ENCODE measurements around the gene TMEM94. TPM values are rescaled to one million over a fixed set of nuclear protein-coding genes. Genes with fewer than 3 reads are reported as not detected.

The TMEM94 gene
- total RNA-seq, 1 donor from 2014 or later: 86.8 TPM

DNA sequence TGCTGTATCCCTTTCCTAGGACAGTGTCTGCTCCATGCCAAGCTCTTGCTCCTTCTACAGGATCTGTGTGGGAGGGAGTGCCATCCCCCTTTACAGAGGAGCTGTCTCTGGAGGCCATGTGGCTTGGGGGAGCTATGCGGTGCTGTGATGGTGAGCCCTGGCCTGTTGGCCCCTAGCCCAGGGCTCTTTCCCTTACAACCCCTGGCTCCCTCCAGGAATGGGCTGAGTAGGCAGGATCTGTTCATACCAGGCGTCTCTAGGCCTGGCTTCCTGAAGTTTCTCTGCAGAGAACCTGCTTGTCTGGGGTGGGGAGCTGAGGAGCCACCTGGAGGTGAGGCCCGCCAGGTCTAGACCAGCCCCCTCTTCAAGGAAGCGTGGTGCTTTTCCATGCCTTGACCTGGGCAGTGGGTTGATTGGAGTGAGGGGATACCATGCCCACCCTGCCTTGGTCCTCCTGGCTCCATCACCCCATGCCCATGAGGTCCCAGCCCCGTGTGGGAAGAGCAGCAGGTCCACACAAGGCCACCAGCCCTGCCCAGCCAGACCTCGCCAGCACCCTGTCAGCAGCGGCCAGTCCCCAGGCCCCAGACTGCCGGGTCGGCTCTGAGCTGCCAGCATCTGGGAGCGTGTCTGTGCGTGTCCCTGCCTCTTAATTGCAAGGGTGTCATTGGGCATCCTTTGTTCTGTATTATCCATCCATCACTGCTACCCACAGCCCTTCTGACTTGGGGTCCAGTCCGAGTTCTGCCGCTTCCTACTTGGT, 83.7 kb downstream of the TMEM94 start:
- intact Hi-C loops (cut with DNase I): no loop called here
- DNase-seq (ENCODE audit: low spot score) (no peak), ATAC-seq (no peak)

DNA sequence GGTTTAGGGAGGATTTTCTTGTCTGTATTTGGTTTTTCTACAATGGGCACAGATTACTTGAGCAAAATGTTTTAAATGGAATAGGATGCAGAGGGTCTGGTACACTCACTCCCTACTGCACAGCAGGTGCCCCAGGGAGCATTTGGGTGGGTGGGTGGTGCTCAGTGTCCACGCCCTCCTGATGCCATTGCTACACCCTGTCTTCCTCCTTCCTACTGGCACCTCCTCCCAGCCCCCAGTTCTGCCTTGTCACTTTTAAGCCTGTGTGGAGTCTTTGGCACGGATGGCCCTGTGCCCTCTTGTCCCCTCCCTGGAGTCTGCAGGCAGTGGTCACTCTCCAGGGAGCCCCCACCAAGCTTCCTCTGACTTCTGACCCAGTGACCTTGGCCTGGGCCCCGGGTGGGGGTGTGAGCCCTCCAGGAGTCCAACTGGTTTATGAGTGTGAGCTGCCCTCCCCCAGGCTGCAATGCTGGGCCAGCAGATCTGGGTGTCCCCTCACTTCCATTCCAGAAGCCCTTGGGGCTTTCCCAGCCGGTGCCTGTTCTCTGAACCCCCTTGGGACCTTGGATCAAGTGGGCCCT, 84.6 kb downstream of the TMEM94 start:
- ATAC-seq: no peak
- intact Hi-C loops (cut with DNase I): no loop called here
- DNase-seq (ENCODE audit: low spot score): no peak

- intact Hi-C loops (cut with DNase I): no loop called here
- no peak for ATAC-seq
- no peak for DNase-seq (ENCODE audit: low spot score)
Measured at GRCh38 chr17:75542229-75542628, 85.8 kb downstream of the TMEM94 start.

GRCh38 chr17:75542728-75543336, 86.4 kb downstream of the TMEM94 start:
- DNase-seq (ENCODE audit: low spot score) (no peak), ATAC-seq (no peak)
- intact Hi-C loops (cut with DNase I): no loop called here

DNA sequence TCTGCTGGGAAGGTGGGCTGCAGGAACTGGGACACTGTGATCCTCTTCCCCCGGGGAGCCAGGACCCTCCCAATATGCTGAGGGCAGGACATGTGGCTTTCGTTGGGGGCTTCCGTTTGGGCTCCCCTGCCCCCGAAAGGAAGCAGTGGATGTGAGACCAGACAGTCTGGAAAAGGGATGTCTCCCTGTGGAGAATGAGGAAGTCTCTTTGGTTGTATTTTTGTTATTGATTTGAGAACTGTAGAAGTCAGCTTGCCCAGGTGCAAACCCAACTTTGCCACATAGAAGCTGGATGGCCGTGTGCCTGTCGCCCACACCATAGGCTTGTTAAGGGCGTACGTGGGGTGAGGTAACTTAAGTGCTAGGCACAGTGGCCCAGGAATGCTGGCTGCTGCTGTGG, 87.8 kb downstream of the TMEM94 start:
- no peak for ATAC-seq
- DNase-seq (ENCODE audit: low spot score): no peak
- intact Hi-C loops (cut with DNase I): no loop called here

DNA sequence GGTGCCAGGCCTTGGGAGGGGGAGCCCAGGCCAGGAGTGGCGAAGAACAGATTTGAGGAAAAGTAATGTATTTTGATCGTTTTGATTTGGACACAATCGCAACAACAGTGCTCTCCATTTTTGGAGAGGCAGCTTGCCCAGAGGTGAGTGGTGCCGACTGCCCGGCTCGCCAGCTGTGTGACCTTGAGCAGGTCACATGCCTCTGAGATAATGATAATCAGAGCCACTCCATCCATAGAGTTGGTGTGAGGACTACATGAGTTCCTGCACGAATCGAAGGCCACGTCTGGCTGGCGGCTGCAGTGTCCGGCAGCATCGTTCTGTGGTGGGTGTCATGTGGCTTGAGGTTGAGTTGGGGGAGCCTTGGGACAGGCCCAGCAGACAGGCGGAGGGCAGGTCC, 89.7 kb downstream of the TMEM94 start:
- intact Hi-C loops (cut with DNase I): no loop called here
- no peak for ATAC-seq
- no peak for DNase-seq (ENCODE audit: low spot score)

DNA sequence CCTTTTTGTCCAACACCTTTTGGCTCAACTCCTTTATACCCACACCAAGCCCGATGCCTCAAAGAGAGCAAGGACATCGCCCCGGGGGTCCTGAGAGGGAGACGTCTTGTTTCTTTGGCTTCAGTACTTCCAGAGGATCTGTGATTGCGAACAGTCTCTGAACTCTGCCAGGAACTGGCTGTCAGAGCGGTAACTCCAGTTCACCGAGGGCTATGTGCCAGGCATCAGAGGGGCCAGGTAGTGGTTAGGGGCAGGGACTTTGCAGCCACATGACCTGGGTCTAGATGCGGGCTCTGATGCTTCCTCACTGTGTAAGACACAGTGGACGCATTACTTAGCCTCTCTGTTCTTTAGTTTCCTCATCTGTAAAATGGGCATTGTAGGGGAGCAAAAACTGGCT, 90.7 kb downstream of the TMEM94 start:
- DNase-seq (ENCODE audit: low spot score) (no peak), ATAC-seq (no peak)
- intact Hi-C loops (cut with DNase I): no loop called here

DNA sequence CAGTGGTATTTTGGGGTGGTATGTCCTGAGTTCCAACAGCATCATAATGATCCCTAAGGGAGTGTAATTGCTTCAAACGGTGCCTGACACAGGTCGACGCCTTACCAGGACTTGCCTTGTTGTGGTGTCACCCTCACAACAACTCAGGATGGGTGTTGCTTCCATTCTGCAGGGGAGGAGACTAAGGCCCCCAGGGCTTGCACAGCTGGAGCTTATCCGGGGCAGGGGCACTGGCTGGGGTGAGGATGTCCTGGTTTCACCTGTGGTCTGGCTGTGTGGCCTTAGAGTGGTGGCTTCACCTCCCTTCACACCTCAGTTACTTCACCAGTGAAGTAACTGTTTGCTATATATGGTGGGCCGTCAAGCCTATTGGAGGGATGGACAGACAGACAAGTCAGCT, 92.4 kb downstream of the TMEM94 start:
- intact Hi-C loops (cut with DNase I): no loop called here
- DNase-seq (ENCODE audit: low spot score): no peak
- no peak for ATAC-seq

Small RNA genes lying within 50 kb of the gene (microRNA-seq; reads per million reads assigned to microRNA genes)
- not detected for gene MIR6785

Other genes with a start within 250 kb of the TMEM94 start
- gene GGA3, start 195.0 kb upstream of the TMEM94 start, total RNA-seq: 75.0 TPM
- gene MRPS7, start 194.8 kb upstream of the TMEM94 start, total RNA-seq: 21.8 TPM
- 26.2 TPM for gene MIF4GD, start 185.4 kb upstream of the TMEM94 start, total RNA-seq
- gene SLC25A19, start 167.2 kb upstream of the TMEM94 start, total RNA-seq: 22.5 TPM
- 90.4 TPM for gene GRB2, start 51.0 kb upstream of the TMEM94 start, total RNA-seq
- gene CASKIN2, start 58.9 kb downstream of the TMEM94 start, total RNA-seq: 127 TPM
- gene TSEN54, start 59.9 kb downstream of the TMEM94 start, total RNA-seq: 26.1 TPM
- gene LLGL2, start 69.1 kb downstream of the TMEM94 start, total RNA-seq: 11.0 TPM
- gene MYO15B, start 131.2 kb downstream of the TMEM94 start, total RNA-seq: 336 TPM
- gene SMIM5, start 176.8 kb downstream of the TMEM94 start, total RNA-seq: 12.5 TPM
- gene RECQL5, start 210.5 kb downstream of the TMEM94 start, total RNA-seq: 35.2 TPM
- 107 TPM for gene SAP30BP, start 210.7 kb downstream of the TMEM94 start, total RNA-seq

Data from sciatic nerve (tissue), 2 donors.